ENCODE data around the gene CBFB.

The CBFB gene

DNA sequence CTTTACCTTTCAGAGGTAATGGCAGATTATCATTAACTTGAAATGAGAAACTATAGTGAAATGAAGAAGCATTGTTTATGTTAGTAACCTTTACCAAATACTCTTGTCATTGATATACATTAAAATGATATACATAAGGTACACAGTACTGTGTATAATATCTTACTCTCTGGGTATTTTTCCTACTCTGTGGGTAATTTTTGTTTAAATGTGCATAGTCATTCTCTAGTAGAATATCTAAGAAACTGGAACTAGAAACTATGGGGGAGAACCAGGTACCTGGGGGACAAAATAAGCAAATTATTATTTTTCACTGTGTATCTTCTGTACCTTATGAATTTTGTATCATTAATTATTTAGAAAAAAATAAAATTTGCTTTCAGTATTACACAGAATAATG lies 60.2 kb downstream of the CBFB start:
- no peaks in the 10 kb centered on the region for H3K27me3 Mint-ChIP-seq
- no peak overlapping the region for H3K27ac Mint-ChIP-seq
- H3K36me3 Mint-ChIP-seq = peaks cover 28% of the 10 kb centered on the region
- no peaks in the 10 kb centered on the region for H3K4me1 Mint-ChIP-seq
- H3K9me3 Mint-ChIP-seq = no peaks in the 10 kb centered on the region
- ATAC-seq = no peak
- H3K4me3 Mint-ChIP-seq = no peak overlapping the region

DNA sequence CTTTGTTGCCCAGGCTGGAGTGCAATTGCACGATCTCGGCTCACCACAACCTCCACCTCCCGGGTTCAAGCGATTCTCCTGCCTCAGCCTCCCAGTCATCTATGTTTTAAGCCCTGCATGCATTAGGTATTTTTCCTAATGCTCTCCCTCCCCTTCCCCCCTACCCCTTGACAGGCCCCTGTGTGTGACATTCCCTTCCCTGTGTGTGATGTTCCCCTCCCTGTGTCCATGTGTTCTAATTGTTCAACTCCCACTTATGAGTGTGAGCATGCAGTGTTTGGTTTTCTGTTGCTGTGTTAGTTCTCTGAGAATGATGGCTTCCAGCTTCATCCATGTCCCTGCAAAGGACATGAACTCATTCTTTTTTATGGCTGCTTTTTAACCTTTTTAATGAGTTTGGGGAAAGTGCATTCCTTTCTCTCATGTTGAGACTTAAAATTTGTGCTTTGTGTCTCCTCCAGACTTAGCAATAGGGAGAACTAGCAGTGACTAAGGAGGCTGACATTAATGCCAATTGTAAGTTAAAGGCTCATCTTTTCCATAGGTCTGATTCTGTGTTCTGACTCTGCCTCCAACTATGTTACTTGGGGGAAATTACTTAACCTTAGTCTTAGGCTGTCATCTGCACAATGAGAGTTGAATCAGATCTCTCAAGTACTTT lies 63.1 kb downstream of the CBFB start:
- ATAC-seq = no peak
- Mint-ChIP-seq H3K36me3 (peaks cover 12% of the 10 kb centered on the region), H3K4me1 (no peaks in the 10 kb centered on the region), H3K27ac (no peak overlapping the region), H3K9me3 (no peaks in the 10 kb centered on the region), H3K4me3 (no peak overlapping the region), H3K27me3 (no peaks in the 10 kb centered on the region)

DNA sequence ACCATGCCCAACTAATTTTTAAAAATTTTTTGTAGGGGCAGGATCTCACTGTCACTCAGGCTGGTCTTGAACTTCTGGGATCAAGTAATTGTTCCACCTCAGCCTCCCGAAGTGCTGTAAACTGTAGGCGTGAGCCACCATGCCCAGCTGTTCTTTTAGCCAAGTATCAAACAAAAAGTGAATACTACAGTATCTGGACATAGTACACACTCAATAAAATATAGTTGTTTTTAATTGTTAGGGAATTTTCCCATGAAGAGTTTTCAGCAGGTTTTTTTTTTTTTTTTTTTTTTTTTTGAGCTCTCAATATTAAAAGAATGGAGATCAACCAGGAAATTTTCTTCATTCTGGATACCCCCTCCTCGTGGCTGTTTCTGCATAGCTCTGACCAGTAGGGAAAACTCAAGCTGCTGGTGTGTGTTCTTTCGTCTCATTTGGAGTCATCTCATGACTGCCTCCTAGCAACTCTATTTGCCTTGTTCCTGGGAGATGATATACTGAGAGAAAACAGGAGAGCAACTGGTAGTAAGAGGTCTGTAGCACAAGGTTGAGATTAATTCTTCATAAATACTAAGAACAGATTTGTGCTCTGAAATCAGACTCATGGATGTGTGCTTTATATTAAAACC lies 64.3 kb downstream of the CBFB start:
- Mint-ChIP-seq H3K27ac (no peak overlapping the region), H3K36me3 (peaks cover 12% of the 10 kb centered on the region), H3K27me3 (no peaks in the 10 kb centered on the region), H3K9me3 (no peaks in the 10 kb centered on the region), H3K4me1 (no peaks in the 10 kb centered on the region), H3K4me3 (no peak overlapping the region)
- no peak for ATAC-seq

DNA sequence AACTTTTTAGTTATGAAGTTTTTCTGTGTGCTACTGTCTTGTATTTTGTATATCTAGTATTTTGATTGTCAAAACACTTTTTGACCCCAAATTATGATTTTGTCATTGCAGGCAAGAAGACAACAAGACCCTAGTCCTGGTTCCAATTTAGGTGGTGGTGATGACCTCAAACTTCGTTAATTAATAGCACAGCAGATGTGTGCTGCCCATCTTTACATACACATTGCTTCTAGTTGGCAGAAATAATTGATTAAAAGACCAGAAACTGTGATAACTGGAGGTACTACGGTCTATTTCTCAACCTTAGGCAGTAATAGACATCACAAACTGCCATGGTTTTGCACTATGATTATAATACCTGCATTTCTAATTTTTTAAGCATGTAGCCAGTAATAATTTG lies 69.7 kb downstream of the CBFB start:
- H3K9me3 Mint-ChIP-seq = no peaks in the 10 kb centered on the region
- H3K27ac Mint-ChIP-seq = no peak overlapping the region
- no peaks in the 10 kb centered on the region for H3K36me3 Mint-ChIP-seq
- no peaks in the 10 kb centered on the region for H3K27me3 Mint-ChIP-seq
- no peak for ATAC-seq
- no peaks in the 10 kb centered on the region for H3K4me1 Mint-ChIP-seq
- no peak overlapping the region for H3K4me3 Mint-ChIP-seq

GRCh38 chr16:67100569-67101310 lies 71.8 kb downstream of the CBFB start:
- Mint-ChIP-seq H3K9me3 (no peaks in the 10 kb centered on the region), H3K27me3 (no peaks in the 10 kb centered on the region), H3K4me1 (peaks cover 21% of the 10 kb centered on the region), H3K4me3 (no peak overlapping the region), H3K27ac (no peak overlapping the region), H3K36me3 (no peaks in the 10 kb centered on the region)
- no peak for ATAC-seq

DNA sequence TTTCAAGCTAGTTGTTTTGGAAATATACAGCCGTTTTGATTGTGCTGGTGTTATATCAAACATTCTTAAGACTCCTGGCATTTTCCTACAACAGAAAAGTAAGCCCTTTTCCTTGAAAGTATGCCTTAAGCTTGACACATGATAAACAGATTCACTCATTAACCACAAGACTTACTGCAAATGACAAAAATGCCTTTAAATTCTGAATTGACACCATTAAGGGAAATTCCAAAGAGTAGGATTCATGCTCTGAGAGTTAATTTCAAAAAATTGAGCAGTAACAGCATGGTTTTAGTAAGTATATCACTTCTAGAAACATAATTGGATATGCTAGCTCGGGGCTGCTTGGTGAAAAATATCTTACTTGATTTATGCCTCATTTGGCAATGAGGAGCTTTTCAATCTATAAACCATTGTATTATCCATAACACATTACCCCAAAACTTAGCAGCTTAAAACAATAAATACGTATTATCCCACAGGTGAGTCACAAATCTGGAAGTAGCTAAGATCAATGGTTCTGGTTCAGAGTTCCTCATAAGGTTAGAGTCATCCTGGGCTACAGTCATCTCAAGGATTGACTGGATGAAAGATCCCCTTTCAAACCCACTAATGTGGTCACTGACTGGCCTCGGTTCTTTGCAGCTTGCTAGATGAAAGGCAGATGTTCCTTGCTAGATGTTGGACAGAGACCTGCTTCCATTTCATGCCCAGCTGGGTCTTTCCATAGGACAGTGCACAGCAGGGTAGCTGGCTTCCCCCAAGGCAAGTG lies 72.5 kb downstream of the CBFB start:
- no peaks in the 10 kb centered on the region for H3K9me3 Mint-ChIP-seq
- H3K36me3 Mint-ChIP-seq = no peaks in the 10 kb centered on the region
- H3K27me3 Mint-ChIP-seq = no peaks in the 10 kb centered on the region
- H3K4me3 Mint-ChIP-seq = no peak overlapping the region
- ATAC-seq = peak; percentile 27
- peaks cover 26% of the 10 kb centered on the region for H3K4me1 Mint-ChIP-seq
- H3K27ac Mint-ChIP-seq = no peak overlapping the region

GRCh38 chr16:67104061-67104460 lies 75.1 kb downstream of the CBFB start:
- no peaks in the 10 kb centered on the region for H3K36me3 Mint-ChIP-seq
- ATAC-seq = no peak
- no peak overlapping the region for H3K27ac Mint-ChIP-seq
- peaks cover 26% of the 10 kb centered on the region for H3K4me1 Mint-ChIP-seq
- H3K9me3 Mint-ChIP-seq = no peaks in the 10 kb centered on the region
- H3K4me3 Mint-ChIP-seq = no peak overlapping the region
- H3K27me3 Mint-ChIP-seq = no peaks in the 10 kb centered on the region

DNA sequence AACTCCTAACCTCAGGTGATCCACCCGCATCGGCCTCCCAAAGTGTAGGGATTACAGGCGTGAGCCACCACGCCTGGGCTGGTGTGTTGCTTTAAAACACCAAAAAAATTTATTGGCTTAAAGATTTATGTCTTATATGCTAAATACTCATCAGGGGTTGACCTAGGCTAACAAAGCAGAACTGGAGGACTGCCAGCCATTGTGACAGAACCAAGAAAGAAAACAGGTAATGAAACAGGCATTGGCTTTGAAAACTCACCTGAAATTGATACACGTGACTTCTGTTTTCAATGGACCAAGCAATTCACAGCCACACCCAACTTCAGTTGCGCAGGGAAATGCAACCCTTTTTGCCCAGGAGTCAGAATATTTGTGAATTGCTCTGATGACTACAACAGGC lies 75.9 kb downstream of the CBFB start:
- peak overlapping the region; percentile 10 for H3K27ac Mint-ChIP-seq
- no peaks in the 10 kb centered on the region for H3K27me3 Mint-ChIP-seq
- H3K4me3 Mint-ChIP-seq = no peak overlapping the region
- H3K36me3 Mint-ChIP-seq = no peaks in the 10 kb centered on the region
- peaks cover 31% of the 10 kb centered on the region for H3K4me1 Mint-ChIP-seq
- no peaks in the 10 kb centered on the region for H3K9me3 Mint-ChIP-seq
- ATAC-seq = no peak

GRCh38 chr16:67105246-67105645 lies 76.3 kb downstream of the CBFB start:
- Mint-ChIP-seq H3K27ac (peak overlapping the region; percentile 10), H3K36me3 (no peaks in the 10 kb centered on the region), H3K27me3 (no peaks in the 10 kb centered on the region), H3K4me1 (peaks cover 33% of the 10 kb centered on the region), H3K4me3 (no peak overlapping the region), H3K9me3 (no peaks in the 10 kb centered on the region)
- no peak for ATAC-seq

DNA sequence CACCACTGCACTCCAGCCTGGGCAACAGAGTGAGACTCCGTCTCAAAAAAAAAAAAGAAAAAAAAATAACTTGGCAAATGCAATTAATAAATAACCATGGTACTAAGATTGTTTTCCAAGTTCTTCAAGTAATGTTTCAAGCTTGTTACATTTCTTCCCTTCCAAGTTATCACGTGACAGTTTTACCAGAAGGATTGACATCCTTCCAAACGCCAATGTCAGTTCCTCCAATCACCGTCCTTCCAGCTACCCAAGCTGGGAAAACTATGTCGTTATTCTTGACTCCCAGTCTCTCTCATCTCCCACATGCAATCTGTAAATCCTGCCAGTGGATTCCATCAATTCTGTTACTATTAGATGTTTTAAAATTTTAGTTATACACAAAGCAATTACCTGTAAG lies 76.9 kb downstream of the CBFB start:
- H3K9me3 Mint-ChIP-seq = no peaks in the 10 kb centered on the region
- peaks cover 39% of the 10 kb centered on the region for H3K4me1 Mint-ChIP-seq
- no peaks in the 10 kb centered on the region for H3K36me3 Mint-ChIP-seq
- no peak overlapping the region for H3K4me3 Mint-ChIP-seq
- no peak for ATAC-seq
- no peaks in the 10 kb centered on the region for H3K27me3 Mint-ChIP-seq
- no peak overlapping the region for H3K27ac Mint-ChIP-seq

- Mint-ChIP-seq H3K27ac (no peak overlapping the region), H3K36me3 (peaks cover 4% of the 10 kb centered on the region), H3K4me3 (no peak overlapping the region), H3K9me3 (no peaks in the 10 kb centered on the region), H3K27me3 (no peaks in the 10 kb centered on the region), H3K4me1 (peaks cover 56% of the 10 kb centered on the region)
- no peak for ATAC-seq
These were observed 79.5 kb downstream of the CBFB start for GRCh38 chr16:67108489-67108888.

GRCh38 chr16:67108931-67109406 lies 80.0 kb downstream of the CBFB start:
- peaks cover 4% of the 10 kb centered on the region for H3K36me3 Mint-ChIP-seq
- H3K27me3 Mint-ChIP-seq = no peaks in the 10 kb centered on the region
- no peak for ATAC-seq
- no peaks in the 10 kb centered on the region for H3K9me3 Mint-ChIP-seq
- peak overlapping the region; percentile 86 for H3K4me3 Mint-ChIP-seq
- H3K27ac Mint-ChIP-seq = peak overlapping the region; percentile 84
- peaks cover 53% of the 10 kb centered on the region for H3K4me1 Mint-ChIP-seq

- peaks cover 7% of the 10 kb centered on the region for H3K36me3 Mint-ChIP-seq
- peak within 1 kb of the TSS; percentile 84 for H3K27ac Mint-ChIP-seq
- peak; percentile 95 for ATAC-seq
- peak within 1 kb of the TSS; percentile 86 for H3K4me3 Mint-ChIP-seq
- H3K9me3 Mint-ChIP-seq = no peaks in the 10 kb centered on the region
- no peaks in the 10 kb centered on the region for H3K27me3 Mint-ChIP-seq
- peaks cover 50% of the 10 kb centered on the region for H3K4me1 Mint-ChIP-seq
These were observed 80.6 kb downstream of the CBFB start, which contains the start of gene PHAF1 for GRCh38 chr16:67109407-67110135. Gene PHAF1, plus strand, starts transcription at chr16:67109941. Its CDS starts 235 bp downstream, at chr16:67110176.

GRCh38 chr16:67111951-67112444 lies 83.0 kb downstream of the CBFB start:
- peaks cover 16% of the 10 kb centered on the region for H3K36me3 Mint-ChIP-seq
- H3K27ac Mint-ChIP-seq = no peak overlapping the region
- H3K4me1 Mint-ChIP-seq = peaks cover 54% of the 10 kb centered on the region
- no peaks in the 10 kb centered on the region for H3K9me3 Mint-ChIP-seq
- ATAC-seq = no peak
- H3K27me3 Mint-ChIP-seq = no peaks in the 10 kb centered on the region
- no peak overlapping the region for H3K4me3 Mint-ChIP-seq
